OCI-LY7 (cell line): ENCODE data around the gene FAM217B. TPM values are rescaled to one million over a fixed set of nuclear protein-coding genes. Genes with fewer than 3 reads are reported as not detected.

Experiments
- BruUV-seq: library from RNA; stranded (reverse); fragments of 400-500 nt; replicated peaks from 2 replicates; lab custom pipeline; 2021; lab: Mats Ljungman, UMichigan
- CTCF ChIA-PET: fragments of 300-600 bp; sonication (Branson Sonifier 250); formaldehyde crosslinking; loops from one replicate; lab custom pipeline; 2022; ENCODE audit warnings: antibody characterized with exemption; ENCODE audit not compliant: unreplicated experiment; lab: Charles Lee
- POLR2A ChIA-PET: fragments of 300-600 bp; sonication (Branson Sonifier 250); formaldehyde crosslinking; loops from one replicate; lab custom pipeline; 2022; ENCODE audit warnings: antibody characterized with exemption; lab: Charles Lee
- DNase-seq: peaks from one replicate; pipeline ENCODE4 v3.0.0-alpha.2; 2015; ENCODE audit warnings: low spot score
- H2AFZ ChIP-seq: fragments of 200-600 bp; sonication (generic), shearing (Covaris generic); 2 replicates; pipeline ENCODE4 v1.6.1; 2014; ENCODE audit warnings: mild to moderate bottlenecking, antibody characterized with exemption, low read length, moderate library complexity
- H3K27ac ChIP-seq: fragments of 200-600 bp; sonication (generic); 2 replicates; pipeline ENCODE4 v1.5.1; 2014; ENCODE audit warnings: mixed run types, low read depth, mild to moderate bottlenecking, moderate library complexity, low read length, inconsistent platforms; ENCODE audit not compliant: poor library complexity, severe bottlenecking
- H3K36me3 ChIP-seq: fragments of 200-600 bp; sonication (generic); 2 replicates; pipeline ENCODE4 v1.6.1; 2014; ENCODE audit warnings: mild to moderate bottlenecking, antibody characterized with exemption, low read length, moderate library complexity, mixed read lengths; ENCODE audit not compliant: insufficient read depth
- H3K4me1 ChIP-seq: fragments of 200-600 bp; sonication (generic); 2 replicates; pipeline ENCODE4 v1.5.1; 2014; ENCODE audit warnings: mild to moderate bottlenecking, low read length; ENCODE audit not compliant: insufficient read depth, poor library complexity, severe bottlenecking
- H3K4me2 ChIP-seq: fragments of 200-600 bp; sonication (generic); 2 replicates; pipeline ENCODE4 v1.6.1; 2014; ENCODE audit warnings: mild to moderate bottlenecking, low read length
- H3K4me3 ChIP-seq: fragments of 200-600 bp; sonication (generic); 2 replicates; pipeline ENCODE4 v1.5.1; 2014; ENCODE audit warnings: mild to moderate bottlenecking, low read depth, low read length; ENCODE audit not compliant: poor library complexity, severe bottlenecking
- H3K79me2 ChIP-seq: fragments of 200-600 bp; sonication (generic); 2 replicates; pipeline ENCODE4 v1.6.1; 2016; ENCODE audit warnings: low read depth, mild to moderate bottlenecking, low read length, moderate library complexity, mixed read lengths; ENCODE audit not compliant: insufficient read depth
- H3K9me2 ChIP-seq: fragments of 200-600 bp; sonication (generic); 2 replicates; pipeline ENCODE4 v1.6.1; 2016; ENCODE audit warnings: mild to moderate bottlenecking, low read length, mixed read lengths; ENCODE audit not compliant: insufficient read depth
- H3K9me3 ChIP-seq: fragments of 200-600 bp; sonication (generic); 2 replicates; pipeline ENCODE4 v1.6.1; 2014; ENCODE audit warnings: mild to moderate bottlenecking, mixed run types, low read length, mixed read lengths
- H4K20me1 ChIP-seq: fragments of 200-600 bp; sonication (generic); 2 replicates; pipeline ENCODE4 v1.6.1; 2014; ENCODE audit warnings: mild to moderate bottlenecking, antibody characterized with exemption, low read length, moderate library complexity, mixed read lengths; ENCODE audit not compliant: insufficient read depth
- EZH2phosphoT487 ChIP-seq: fragments of 200-600 bp; sonication (generic); IDR thresholded peaks from 2 replicates; pipeline ENCODE4 v1.6.1; 2018; ENCODE audit warnings: low read depth, borderline replicate concordance, mild to moderate bottlenecking, mixed run types, antibody characterized with exemption, low read length, moderate library complexity, mixed read lengths
- intact Hi-C: fragments of 100-400 bp; cut with micrococcal nuclease; formaldehyde crosslinking; loops from one replicate; pipeline ENCODE4 v1.10.0; 2022; ENCODE audit not compliant: unreplicated experiment
- total RNA-seq, 2 experiments: library from RNA; depleted of rRNA in 1 of 2; stranded (reverse); fragments of >200 nt in 1 of 2; shearing (Covaris generic) in 1 of 2; gene quantifications; 2 replicates each; pipeline ENCODE4 v1.2.3, GENCODE V29; 2014 to 2022
- TF ChIP-seq, protein P1 (sequence below): fragments of 200-600 bp; sonication (generic); conservative IDR thresholded peaks from 2 replicates; pipeline ENCODE4 v1.5.1; 2014; ENCODE audit warnings: mild to moderate bottlenecking, antibody characterized with exemption, low read length, moderate library complexity, mixed read lengths

Gene FAM217B
- total RNA-seq, 2 experiments from 2014 or later, result 18.0 to 28.3 TPM

DNA sequence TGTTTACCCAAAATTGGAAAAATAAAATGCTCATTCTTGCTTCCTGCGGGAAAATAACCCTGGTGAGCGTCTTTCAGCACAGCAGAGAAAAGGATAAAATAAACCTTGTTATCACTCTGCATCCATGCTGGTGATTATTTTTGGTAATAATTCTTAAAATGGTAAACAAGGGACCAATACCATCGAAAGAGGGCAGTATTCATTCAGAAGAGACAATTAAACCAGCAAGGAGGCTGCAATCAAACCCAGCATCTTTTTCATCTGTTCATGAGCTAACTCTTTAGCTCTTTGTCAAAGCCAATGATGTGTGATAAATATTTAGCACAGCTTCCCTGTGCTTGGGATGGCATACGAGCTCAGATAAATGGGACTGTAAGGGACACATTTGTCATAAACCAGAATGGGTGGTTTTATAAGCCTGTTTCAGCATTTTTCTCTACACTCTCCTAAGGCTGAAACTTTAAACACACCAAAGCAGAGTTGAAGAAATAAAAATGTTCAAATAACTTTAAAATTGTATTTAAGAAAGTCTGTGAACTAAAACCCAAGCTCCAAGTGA is 52.4 kb downstream of the FAM217B start:
- Histone ChIP-seq H3K4me1 (no peaks in the 10 kb centered on the region), H3K79me2 (no peaks in the 10 kb centered on the region), H4K20me1 (no peaks in the 10 kb centered on the region), H3K4me2 (no peak overlapping the region), H3K9me2 (no peaks in the 10 kb centered on the region), H3K9me3 (no peaks in the 10 kb centered on the region), H3K36me3 (no peaks in the 10 kb centered on the region), H3K4me3 (no peak overlapping the region), H3K27ac (no peak overlapping the region), H2AFZ (no peak overlapping the region)
- TF ChIP-seq, protein P1, sequence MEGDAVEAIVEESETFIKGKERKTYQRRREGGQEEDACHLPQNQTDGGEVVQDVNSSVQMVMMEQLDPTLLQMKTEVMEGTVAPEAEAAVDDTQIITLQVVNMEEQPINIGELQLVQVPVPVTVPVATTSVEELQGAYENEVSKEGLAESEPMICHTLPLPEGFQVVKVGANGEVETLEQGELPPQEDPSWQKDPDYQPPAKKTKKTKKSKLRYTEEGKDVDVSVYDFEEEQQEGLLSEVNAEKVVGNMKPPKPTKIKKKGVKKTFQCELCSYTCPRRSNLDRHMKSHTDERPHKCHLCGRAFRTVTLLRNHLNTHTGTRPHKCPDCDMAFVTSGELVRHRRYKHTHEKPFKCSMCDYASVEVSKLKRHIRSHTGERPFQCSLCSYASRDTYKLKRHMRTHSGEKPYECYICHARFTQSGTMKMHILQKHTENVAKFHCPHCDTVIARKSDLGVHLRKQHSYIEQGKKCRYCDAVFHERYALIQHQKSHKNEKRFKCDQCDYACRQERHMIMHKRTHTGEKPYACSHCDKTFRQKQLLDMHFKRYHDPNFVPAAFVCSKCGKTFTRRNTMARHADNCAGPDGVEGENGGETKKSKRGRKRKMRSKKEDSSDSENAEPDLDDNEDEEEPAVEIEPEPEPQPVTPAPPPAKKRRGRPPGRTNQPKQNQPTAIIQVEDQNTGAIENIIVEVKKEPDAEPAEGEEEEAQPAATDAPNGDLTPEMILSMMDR, result peak; percentile 31; the same call in 1 of the 2 replicates
- TF ChIP-seq EZH2phosphoT487, result no peak
- CTCF ChIA-PET, result no interaction called here
- no TSS peak for BruUV-seq
- POLR2A ChIA-PET, result no interaction called here
- no peak for DNase-seq
- intact Hi-C loops, result no loop called here

DNA sequence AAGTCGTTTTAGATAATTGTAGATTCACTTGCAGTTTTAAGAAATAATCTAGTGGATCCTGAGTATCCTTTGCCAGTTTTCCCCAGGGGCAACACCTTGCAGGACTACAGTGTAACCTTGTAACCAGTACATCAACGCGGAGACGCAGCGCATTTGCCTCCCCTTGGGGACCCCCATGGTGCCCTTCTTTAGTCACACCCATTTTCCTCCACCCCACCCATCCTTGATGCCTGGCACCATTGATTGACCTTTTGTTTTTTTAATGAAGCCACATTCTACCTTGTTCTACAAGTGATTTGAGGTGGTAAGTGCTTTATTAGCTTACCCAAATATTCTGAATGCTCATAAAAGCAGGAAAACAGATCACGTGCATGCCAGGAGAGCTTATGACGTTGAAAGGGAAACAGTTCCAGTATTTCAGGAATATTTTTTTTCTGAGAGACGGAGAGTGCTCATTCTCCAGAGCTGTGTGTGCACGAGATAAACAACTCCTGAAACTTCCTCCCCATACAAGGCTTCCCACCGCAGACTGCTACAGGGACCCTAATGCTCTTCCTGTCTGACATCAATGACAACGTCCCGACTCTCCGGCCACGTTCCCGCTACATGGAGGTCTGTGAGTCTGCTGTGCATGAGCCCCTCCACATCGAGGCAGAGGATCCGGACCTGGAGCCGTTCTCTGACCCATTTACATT is 53.7 kb downstream of the FAM217B start:
- Histone ChIP-seq H4K20me1 (no peaks in the 10 kb centered on the region), H3K36me3 (no peaks in the 10 kb centered on the region), H3K9me2 (no peaks in the 10 kb centered on the region), H2AFZ (no peak overlapping the region), H3K4me2 (no peak overlapping the region), H3K79me2 (no peaks in the 10 kb centered on the region), H3K27ac (no peak overlapping the region), H3K4me3 (no peak overlapping the region), H3K9me3 (no peaks in the 10 kb centered on the region), H3K4me1 (no peaks in the 10 kb centered on the region)
- CTCF ChIA-PET, result no interaction called here
- TF ChIP-seq EZH2phosphoT487, result no peak
- TF ChIP-seq, protein P1, result no peak
- BruUV-seq, result no TSS peak
- intact Hi-C loops, result no loop called here
- POLR2A ChIA-PET, result no interaction called here
- no peak for DNase-seq

DNA sequence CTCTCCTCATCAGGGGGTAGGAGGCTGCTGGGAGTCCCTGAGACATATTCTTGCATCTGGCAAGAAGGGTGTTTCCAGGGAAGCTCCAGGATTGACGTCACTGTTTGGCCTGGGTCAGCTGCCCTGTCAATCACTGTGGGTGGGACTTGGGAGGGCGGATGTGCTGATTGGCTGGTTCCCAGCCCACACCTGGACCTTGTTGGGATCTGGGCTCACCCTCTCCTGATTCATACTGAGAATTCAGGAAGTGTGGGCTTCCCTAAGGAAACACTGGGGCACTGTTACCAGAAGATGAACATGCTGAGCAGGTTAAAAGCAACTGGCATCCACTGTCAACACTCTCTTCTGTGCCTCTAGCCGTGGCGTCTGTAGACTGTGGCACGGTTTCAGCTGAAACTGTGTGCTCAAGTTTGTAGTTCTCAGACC is 54.5 kb downstream of the FAM217B start:
- no peak for TF ChIP-seq EZH2phosphoT487
- TF ChIP-seq, protein P1, result no peak
- Histone ChIP-seq H4K20me1 (no peaks in the 10 kb centered on the region), H3K4me2 (no peak overlapping the region), H3K9me2 (no peaks in the 10 kb centered on the region), H3K79me2 (no peaks in the 10 kb centered on the region), H3K9me3 (no peaks in the 10 kb centered on the region), H2AFZ (no peak overlapping the region), H3K36me3 (no peaks in the 10 kb centered on the region), H3K4me1 (no peaks in the 10 kb centered on the region), H3K27ac (no peak overlapping the region), H3K4me3 (no peak overlapping the region)
- POLR2A ChIA-PET, result no interaction called here
- BruUV-seq, result no TSS peak
- intact Hi-C loops, result no loop called here
- CTCF ChIA-PET, result no interaction called here
- no peak for DNase-seq
